Measurements from ENCODE around the gene OR4C6. TPM values are rescaled to one million over a fixed set of nuclear protein-coding genes. Genes with fewer than 3 reads are reported as not detected.

OR4C6 gene
- total RNA-seq, 6 experiments from 2014 or later, result not detected

- TF ChIP-seq, protein P1, sequence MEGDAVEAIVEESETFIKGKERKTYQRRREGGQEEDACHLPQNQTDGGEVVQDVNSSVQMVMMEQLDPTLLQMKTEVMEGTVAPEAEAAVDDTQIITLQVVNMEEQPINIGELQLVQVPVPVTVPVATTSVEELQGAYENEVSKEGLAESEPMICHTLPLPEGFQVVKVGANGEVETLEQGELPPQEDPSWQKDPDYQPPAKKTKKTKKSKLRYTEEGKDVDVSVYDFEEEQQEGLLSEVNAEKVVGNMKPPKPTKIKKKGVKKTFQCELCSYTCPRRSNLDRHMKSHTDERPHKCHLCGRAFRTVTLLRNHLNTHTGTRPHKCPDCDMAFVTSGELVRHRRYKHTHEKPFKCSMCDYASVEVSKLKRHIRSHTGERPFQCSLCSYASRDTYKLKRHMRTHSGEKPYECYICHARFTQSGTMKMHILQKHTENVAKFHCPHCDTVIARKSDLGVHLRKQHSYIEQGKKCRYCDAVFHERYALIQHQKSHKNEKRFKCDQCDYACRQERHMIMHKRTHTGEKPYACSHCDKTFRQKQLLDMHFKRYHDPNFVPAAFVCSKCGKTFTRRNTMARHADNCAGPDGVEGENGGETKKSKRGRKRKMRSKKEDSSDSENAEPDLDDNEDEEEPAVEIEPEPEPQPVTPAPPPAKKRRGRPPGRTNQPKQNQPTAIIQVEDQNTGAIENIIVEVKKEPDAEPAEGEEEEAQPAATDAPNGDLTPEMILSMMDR (IDR thresholded peaks at IDR 0.05), result no peak
- no peak for TF ChIP-seq POLR2A (IDR thresholded peaks at IDR 0.05)
These were observed 6.9 kb upstream of the OR4C6 start for GRCh38 chr11:55655096-55655495.

DNA sequence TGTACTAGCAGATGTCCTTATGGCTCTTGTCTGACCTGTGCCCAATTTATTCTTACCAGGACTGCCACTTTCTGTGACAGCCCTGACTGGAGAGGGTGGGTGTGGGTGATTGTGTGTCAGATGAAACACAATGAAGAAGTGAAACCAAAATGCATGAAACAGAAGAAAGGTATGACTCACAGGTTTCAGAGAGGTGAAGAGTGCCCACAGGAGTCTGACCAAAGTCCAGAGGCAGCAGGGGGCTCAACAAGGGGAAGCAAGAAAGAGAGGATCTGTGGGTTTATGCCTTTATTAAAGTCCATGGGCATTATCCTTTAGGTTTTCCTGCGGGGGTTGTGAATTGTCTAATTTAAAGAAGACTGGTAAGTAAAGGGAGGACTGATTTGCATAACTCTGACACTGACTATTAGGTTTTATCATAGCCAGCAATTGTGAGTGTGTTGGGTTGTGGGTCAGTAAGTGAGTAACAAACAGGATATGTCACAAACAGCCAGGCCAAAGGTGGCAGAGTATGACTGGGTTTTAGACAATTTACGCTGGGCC is 3.9 kb upstream of the OR4C6 start:
- no peak for TF ChIP-seq POLR2A (IDR thresholded peaks at IDR 0.05)
- TF ChIP-seq, protein P1 (IDR thresholded peaks at IDR 0.05), result no peak
- Histone ChIP-seq H3K27ac (no peak overlapping the region), H3K4me1 (no peaks in the 10 kb centered on the region), H3K9me3 (no peaks in the 10 kb centered on the region), H3K36me3 (no peaks in the 10 kb centered on the region), H3K27me3 (no peaks in the 10 kb centered on the region), H3K4me3 (no peak overlapping the region)
- DNase-seq, result no peak
- intact Hi-C loops (cut with DNase I), result no loop called here
- WGBS (ENCODE audit: insufficient coverage, low coverage, low lambda C conversion rate, missing lambda C conversion rate), result 64% methylated on average over 2 of the region's 2 CpGs
- no peak for ATAC-seq

More at GRCh38 chr11:55655096-55655495, 6.9 kb upstream of the OR4C6 start:
- DNase-seq (no peak), ATAC-seq (no peak)
- no peaks in the 10 kb centered on the region for H3K36me3 ChIP-seq
- no peaks in the 10 kb centered on the region for H3K27me3 ChIP-seq
- no peaks in the 10 kb centered on the region for H3K4me1 ChIP-seq
- intact Hi-C loops (cut with DNase I), result no loop called here
- H3K27ac ChIP-seq, result no peak overlapping the region
- H3K9me3 ChIP-seq, result no peaks in the 10 kb centered on the region
- no peak overlapping the region for H3K4me3 ChIP-seq

- ATAC-seq (no peak), DNase-seq (no peak)
- Histone ChIP-seq H3K27me3 (no peaks in the 10 kb centered on the region), H3K9me3 (no peaks in the 10 kb centered on the region), H3K4me3 (no peak overlapping the region), H3K27ac (no peak overlapping the region), H3K4me1 (no peaks in the 10 kb centered on the region), H3K36me3 (no peaks in the 10 kb centered on the region)
- TF ChIP-seq POLR2A (IDR thresholded peaks at IDR 0.05), result no peak
- TF ChIP-seq, protein P1 (IDR thresholded peaks at IDR 0.05), result no peak
- intact Hi-C loops (cut with DNase I), result no loop called here
- 31% methylated on average over 1 of the region's 1 CpG for WGBS (ENCODE audit: insufficient coverage, low coverage, low lambda C conversion rate, missing lambda C conversion rate)
These were observed 3.4 kb upstream of the OR4C6 start for GRCh38 chr11:55658608-55659007.

GRCh38 chr11:55669376-55669775 is 7.4 kb downstream of the OR4C6 start:
- TF ChIP-seq, protein P1 (IDR thresholded peaks at IDR 0.05), result no peak
- TF ChIP-seq POLR2A (IDR thresholded peaks at IDR 0.05), result no peak
- no peak overlapping the region for H3K4me3 ChIP-seq
- 42% methylated on average over 2 of the region's 2 CpGs for WGBS (ENCODE audit: insufficient coverage, low coverage, low lambda C conversion rate, missing lambda C conversion rate)
- H3K27ac ChIP-seq, result no peak overlapping the region
- no peaks in the 10 kb centered on the region for H3K4me1 ChIP-seq
- intact Hi-C loops (cut with DNase I), result no loop called here
- ATAC-seq, result no peak
- H3K27me3 ChIP-seq, result no peaks in the 10 kb centered on the region
- H3K36me3 ChIP-seq, result no peaks in the 10 kb centered on the region
- no peak for DNase-seq
- no peaks in the 10 kb centered on the region for H3K9me3 ChIP-seq

DNA sequence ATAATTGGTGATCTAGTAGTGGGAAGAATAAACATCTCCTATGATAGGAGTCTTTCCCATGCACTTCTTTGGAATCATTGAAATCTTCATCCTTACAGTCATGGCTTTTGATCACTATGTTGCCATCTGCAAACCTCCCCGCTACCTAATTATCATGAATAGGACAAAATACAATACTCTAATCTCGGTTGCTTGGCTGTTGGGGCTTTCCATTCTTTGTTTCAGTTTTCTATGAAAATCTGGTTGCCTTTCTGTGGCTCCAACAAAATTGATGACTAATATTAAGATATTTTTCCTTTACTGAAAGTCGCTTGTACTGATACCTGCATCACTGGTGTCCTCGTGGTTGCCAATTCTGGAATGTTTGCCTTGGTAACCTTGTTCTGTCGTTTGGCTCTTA is 11.9 kb downstream of the OR4C6 start:
- H3K27me3 ChIP-seq, result no peaks in the 10 kb centered on the region
- intact Hi-C loops (cut with DNase I), result no loop called here
- TF ChIP-seq POLR2A (IDR thresholded peaks at IDR 0.05), result no peak
- TF ChIP-seq, protein P1 (IDR thresholded peaks at IDR 0.05), result no peak
- no peak for ATAC-seq
- H3K9me3 ChIP-seq, result no peaks in the 10 kb centered on the region
- H3K36me3 ChIP-seq, result no peaks in the 10 kb centered on the region
- WGBS (ENCODE audit: insufficient coverage, low coverage, low lambda C conversion rate, missing lambda C conversion rate), result 38% methylated on average over 5 of the region's 5 CpGs
- H3K27ac ChIP-seq, result no peak overlapping the region
- H3K4me3 ChIP-seq, result no peak overlapping the region
- no peaks in the 10 kb centered on the region for H3K4me1 ChIP-seq
- DNase-seq, result no peak
